GM21423 (cell line): ENCODE results near the gene NDUFA3.
"Not testable (repeated sequence)": the region's sequence is repeated elsewhere in the genome, so short reads cannot be mapped to it uniquely, and the experiment has no call there.

Experiments
- ATAC-seq: cut with Tn5 transposase; IDR thresholded peaks from one replicate; pipeline ENCODE4 v1.9.1; 2021; ENCODE audit warnings: mild to moderate bottlenecking, moderate library complexity; ENCODE audit not compliant: unreplicated experiment

Gene NDUFA3

GRCh38 chr19:54102421-54103169, at the start of gene NDUFA3:
NDUFA3 (plus strand) TSS chr19:54102855; CDS start chr19:54102879, 24 bp downstream.
- ATAC-seq: peak; percentile 97

GRCh38 chr19:54062643-54063042, 40.0 kb upstream of the NDUFA3 start:
- ATAC-seq: no peak

DNA sequence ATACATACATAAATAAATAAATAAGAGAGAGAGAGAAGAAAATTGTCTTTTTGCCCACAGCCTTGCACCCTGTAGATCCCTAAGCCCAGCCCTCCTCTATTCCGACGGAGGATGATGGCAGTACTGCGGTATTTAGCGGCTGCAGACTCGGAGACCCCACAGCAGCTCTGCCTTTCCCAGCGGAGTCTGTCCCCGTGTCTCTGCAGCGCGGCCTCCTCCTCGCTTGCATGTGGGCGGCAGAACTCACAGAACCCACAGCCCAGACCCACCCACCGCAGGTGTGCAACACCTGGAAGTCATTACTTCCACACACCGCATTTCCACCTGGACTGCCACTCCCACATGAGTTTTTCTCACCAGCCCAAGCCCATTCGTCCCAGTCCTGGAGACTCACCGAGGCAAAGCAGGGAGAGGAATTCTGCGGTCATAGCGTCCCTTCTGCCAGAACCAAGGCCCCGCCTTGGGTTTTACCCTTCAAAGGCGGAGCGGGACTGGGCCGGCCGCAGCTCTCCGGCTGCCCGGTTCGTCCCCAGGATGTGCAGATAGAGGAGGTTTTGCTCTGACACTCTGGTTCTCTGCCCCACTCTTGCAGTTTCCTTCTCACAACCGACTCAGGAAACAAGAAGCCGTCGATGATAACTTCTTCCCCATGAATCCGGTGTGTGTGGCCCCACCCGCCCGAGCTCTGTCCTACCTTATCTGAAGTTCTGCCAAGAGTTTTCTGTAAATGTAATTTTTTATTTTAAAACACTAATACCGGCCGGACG, 39.1 kb upstream of the NDUFA3 start, which contains the start of gene VSTM1:
TSS of gene VSTM1 (minus strand) at position 548 of the 767 bp plus-strand sequence. CDS start at position 428, 120 bp downstream.
- ATAC-seq: no peak

GRCh38 chr19:54069470-54069869, 33.2 kb upstream of the NDUFA3 start:
- no peak for ATAC-seq

GRCh38 chr19:54073829-54074228, 28.8 kb upstream of the NDUFA3 start:
- no peak for ATAC-seq

GRCh38 chr19:54074851-54075250, 27.8 kb upstream of the NDUFA3 start:
- ATAC-seq: no peak

DNA sequence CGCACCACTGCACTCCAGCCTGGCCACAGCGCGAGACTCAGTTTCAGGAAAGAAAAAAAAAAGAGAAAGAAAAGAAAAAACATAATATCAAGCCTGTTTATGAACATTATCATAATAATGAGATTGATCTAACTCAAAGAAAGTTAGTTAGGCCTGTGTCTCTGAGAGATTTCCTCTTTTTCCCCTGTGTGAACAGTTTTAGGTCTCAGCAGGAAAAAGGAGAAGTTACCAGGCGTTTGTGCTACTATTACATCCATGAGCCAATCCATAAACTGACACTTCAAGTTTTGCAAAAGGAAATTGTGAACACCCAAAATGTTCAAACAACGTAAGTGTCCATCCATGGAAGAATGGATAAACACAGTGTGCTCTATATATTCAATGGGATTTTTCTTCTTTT, 25.3 kb upstream of the NDUFA3 start:
- ATAC-seq: no peak

DNA sequence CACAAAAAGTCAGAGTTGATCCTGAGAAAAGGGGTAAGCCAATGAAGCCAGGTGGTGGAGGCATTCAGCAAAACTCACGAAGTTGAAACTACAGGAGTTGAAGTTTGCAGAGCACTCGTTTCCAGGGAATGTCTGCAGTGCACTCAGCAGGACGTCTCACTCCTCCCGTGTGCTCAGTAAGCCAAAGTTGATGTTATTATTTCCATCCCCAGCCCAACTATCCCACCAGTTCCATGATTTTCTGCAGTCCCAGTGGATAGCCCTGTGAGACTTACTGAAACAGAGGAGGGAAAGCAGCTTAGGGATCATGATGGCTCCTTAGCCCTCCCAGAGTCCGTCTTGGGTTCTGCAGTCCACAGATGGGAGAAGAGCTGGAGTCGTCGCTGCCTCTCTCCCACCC, 21.6 kb upstream of the NDUFA3 start, which contains the start of gene TARM1:
TSS of gene TARM1 (minus strand) at position 334 of the 400 bp plus-strand sequence. CDS start at position 309, 25 bp downstream.
- ATAC-seq: no peak

DNA sequence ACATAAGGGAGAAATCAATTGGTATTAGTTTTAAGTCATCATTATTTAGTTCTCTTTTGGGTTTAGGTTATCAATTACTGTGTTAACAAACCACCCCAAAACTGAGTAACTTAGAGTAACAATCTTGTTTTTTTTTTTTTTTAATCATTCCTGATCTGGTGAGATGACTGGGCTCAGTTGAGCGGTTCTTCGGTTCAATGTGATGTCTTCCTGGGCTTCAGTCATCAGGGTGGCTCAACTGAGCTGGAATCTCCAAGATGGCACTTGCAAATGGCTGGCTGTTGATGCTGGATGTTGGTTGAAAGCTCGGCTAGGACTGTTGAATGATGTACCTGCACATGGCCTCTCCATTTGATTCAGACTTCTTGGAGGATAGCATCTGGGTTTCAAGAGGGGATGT, 18.2 kb upstream of the NDUFA3 start:
- ATAC-seq: no peak

DNA sequence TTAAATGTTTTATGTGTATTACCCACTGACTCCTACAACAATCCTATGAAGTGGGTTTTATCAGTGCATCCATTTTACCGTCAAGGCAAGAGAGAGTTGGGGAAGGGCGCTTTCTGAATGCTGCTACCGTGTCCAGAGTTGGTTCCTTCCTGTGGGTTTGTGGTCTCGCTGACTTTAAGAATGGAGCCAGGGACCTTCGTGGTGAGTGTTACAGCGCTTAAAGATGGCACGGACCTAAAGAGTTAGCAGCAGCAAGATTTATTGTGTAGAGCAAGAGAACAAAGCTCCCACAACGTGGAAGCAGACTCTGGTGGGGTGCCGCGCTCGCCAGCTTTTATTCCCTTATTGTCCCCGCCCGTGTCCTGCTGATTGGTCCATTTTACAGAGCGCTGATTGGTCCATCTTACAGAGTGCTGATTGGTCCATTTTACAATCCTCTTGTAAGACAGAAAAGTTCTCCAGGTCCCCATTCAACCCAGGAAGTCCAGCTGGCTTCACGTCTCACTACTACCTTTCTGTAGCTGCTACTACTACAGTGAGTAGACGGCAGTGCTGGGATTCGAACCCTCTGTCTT, 8.1 kb upstream of the NDUFA3 start:
- no peak for ATAC-seq

GRCh38 chr19:54095136-54095858, 7.4 kb upstream of the NDUFA3 start:
- ATAC-seq: no peak

DNA sequence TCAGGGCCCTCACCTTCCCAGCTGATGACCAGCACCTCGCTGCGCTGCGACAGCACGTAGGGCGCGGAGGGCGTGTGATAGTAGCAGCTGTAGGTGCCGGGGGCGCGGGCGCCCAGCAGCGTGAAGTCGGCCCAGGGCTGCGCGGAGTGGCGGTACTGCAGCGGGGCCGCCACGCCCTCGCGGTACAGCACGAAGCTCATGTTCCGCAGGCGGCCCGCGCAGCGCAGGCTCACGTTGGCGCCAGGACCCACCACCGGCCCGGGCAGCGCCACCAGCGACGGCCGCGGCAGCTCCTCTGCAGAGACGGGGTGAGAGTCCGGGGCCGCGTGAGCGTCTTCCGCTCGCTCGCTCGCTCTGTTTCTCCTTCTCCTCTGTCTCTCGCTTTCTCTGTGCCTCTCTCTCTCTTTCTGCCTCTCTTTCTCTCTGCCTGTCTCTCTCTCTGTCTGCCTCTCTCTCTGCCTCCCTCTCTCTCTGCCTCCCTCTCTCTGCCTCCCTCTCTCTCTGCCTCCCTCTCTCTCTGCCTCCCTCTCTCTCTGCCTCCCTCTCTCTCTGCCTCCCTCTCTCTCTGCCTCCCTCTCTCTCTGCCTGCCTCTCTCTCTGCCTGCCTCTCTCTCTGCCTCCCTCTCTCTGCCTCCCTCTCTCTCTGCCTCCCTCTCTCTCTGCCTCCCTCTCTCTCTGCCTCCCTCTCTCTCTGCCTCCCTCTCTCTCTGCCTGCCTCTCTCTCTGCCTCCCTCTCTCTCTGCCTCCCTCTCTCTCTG, 6.6 kb upstream of the NDUFA3 start:
- ATAC-seq: not testable (repeated sequence)

GRCh38 chr19:54096617-54097106, 6.0 kb upstream of the NDUFA3 start:
- ATAC-seq: no peak

GRCh38 chr19:54099190-54099902, 3.3 kb upstream of the NDUFA3 start:
- no peak for ATAC-seq

- not testable (repeated sequence) for ATAC-seq
Measured at GRCh38 chr19:54099903-54100255, 2.8 kb upstream of the NDUFA3 start.

DNA sequence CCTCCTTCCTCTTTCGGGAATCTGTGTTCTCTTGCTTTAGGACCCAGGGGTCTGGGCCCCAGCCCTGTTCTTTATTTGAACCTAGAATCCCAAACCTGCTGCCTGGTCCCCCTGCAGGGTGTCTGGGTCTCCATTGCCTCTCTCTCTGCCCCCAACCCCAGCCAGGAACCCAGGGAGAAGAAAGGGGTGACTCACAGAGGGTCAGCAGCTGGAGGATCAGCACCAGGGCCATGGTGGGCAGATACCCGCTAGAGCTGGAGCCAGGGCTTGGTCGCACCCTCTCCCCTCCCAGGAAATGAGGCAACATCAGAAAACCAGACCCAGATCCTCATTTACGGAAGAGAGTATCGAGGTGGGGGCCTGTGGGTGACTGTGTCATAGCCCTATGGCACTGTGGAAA, 2.1 kb upstream of the NDUFA3 start, which contains the start of gene OSCAR:
TSS of gene OSCAR (minus strand) at position 243 of the 400 bp plus-strand sequence. CDS start at position 232, 11 bp downstream.
- ATAC-seq: no peak

GRCh38 chr19:54104998-54105715, 2.5 kb downstream of the NDUFA3 start:
- no peak for ATAC-seq

- no peak for ATAC-seq
Measured at GRCh38 chr19:54105796-54106195, 3.1 kb downstream of the NDUFA3 start.

DNA sequence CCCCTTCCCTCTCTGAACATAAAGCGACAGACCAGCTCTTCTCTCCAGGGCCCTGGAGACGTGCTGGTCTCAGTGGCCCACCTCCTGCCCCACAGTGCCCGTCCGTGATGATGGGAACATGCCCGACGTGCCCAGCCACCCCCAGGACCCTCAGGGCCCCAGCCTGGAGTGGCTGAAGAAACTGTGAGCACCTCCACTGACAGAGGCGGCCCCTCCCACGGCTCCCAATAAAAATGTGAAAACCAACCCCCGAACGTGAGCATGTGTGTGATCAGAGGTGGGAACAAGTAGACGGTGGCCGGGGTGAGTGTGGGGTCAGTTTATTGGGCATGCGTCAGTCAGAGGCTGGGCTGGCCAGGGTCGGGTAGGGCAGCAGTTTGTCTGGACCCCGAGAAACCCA, 4.1 kb downstream of the NDUFA3 start:
- ATAC-seq: no peak
